Measurements from ENCODE around the gene SGCD. TPM values are rescaled to one million over a fixed set of nuclear protein-coding genes. Genes with fewer than 3 reads are reported as not detected.

SGCD gene
- total and polyA plus RNA-seq, 2 of the 4 experiments (the other 2 are of a cell fraction): 5.8 to 10.6 TPM

DNA sequence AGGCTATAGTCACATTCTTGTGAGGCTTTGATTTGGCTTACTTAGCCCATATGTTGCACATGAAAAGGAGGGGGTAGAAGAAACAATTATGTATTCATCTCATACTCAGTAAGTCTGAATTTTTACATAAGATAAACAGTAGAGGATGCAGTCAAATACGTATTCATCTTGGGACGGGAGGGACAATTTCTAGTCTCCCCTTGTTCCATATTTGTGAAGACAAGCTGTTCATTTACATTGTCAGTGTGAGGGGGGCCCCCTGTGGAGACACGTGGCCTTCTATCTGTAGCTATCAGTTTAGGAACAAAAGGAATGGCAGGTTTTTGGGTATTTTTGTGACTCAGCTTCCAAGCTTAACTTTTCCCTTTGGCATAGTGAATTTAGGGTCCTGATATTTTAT lies 474.0 kb downstream of the SGCD start:
- intact Hi-C loops (cut with micrococcal nuclease) (no loop called here), dilution Hi-C loops (cut with HindIII; ENCODE audit: low sequenced_read_pairs, unreplicated experiment) (no loop called here), in situ Hi-C loops (cut with MboI; ENCODE audit: low sequenced_read_pairs) (no loop called here)
- Histone ChIP-seq H2AK5ac (ENCODE audit: low read depth, low read length) (no peak overlapping the region), H3K36me3 (ENCODE audit: control insufficient read depth, insufficient read depth, low read length) (no peaks in the 10 kb centered on the region), H3K9ac (ENCODE audit: low read depth, low read length) (no peak overlapping the region), H2BK120ac (ENCODE audit: low read depth, low read length) (no peak overlapping the region), H2BK5ac (ENCODE audit: low read depth, low read length, poor library complexity, severe bottlenecking) (no peak overlapping the region), H3K4me1 (ENCODE audit: control insufficient read depth, insufficient read depth, low read length) (no peaks in the 10 kb centered on the region), H3K9me1 (ENCODE audit: insufficient read depth, low read length) (no peaks in the 10 kb centered on the region), H3K27ac (ENCODE audit: insufficient read depth, low read length) (no peak overlapping the region), H2BK15ac (ENCODE audit: low read depth, low read length) (no peak overlapping the region), H3K14ac (replicated peaks; ENCODE audit: low read depth, low read length) (no peak overlapping the region), H2BK20ac (ENCODE audit: low read depth, low read length) (no peak overlapping the region), H2AK9ac (replicated peaks; ENCODE audit: low read depth, low read length, poor library complexity) (no peak overlapping the region), H4K20me1 (ENCODE audit: insufficient read depth, low read length) (no peaks in the 10 kb centered on the region), H3K56ac (ENCODE audit: extremely low read depth, insufficient read depth, low read length) (no peak overlapping the region), H3K4me3 (ENCODE audit: insufficient read depth, low read depth, low read length) (no peak overlapping the region), H4K91ac (ENCODE audit: insufficient read depth, low read depth, low read length) (no peak overlapping the region), H4K5ac (ENCODE audit: low read depth, low read length) (no peak overlapping the region), H3K18ac (ENCODE audit: low read depth, low read length) (no peak overlapping the region), H3K27me3 (ENCODE audit: control insufficient read depth, insufficient read depth, low read length) (no peaks in the 10 kb centered on the region), H2AFZ (replicated peaks; ENCODE audit: low read length, poor library complexity) (no peak overlapping the region), H3K9me3 (ENCODE audit: control insufficient read depth, insufficient read depth, low read length) (peaks cover under 1% of the 10 kb centered on the region; the same call in 1 of the 2 replicates), H3K79me1 (ENCODE audit: low read depth in 1 of 2, low read length in 2 of 2) (no peaks in the 10 kb centered on the region), H4K8ac (ENCODE audit: low read depth in 2 of 2, low read length in 2 of 2) (no peak overlapping the region), H3K4me2 (ENCODE audit: low read depth, low read length) (no peak overlapping the region), H3K4ac (ENCODE audit: low read depth, low read length) (no peak overlapping the region), H3K23ac (ENCODE audit: low read depth, low read length) (no peak overlapping the region)
- ChIA-PET POLR2A (ENCODE audit: unreplicated experiment) (no interaction called here), CTCF (no interaction called here)
- no TSS peak for BruUV-seq (replicated peaks)
- no CpG with 5 or more reads among the region's 3 CpGs for WGBS, 2 experiments (ENCODE audit: extremely low coverage in 2 of 2, insufficient read length in 1 of 2)
- TF ChIP-seq MAFK (IDR thresholded peaks at IDR 0.05; ENCODE audit: low read depth, low read length): no peak
- TF ChIP-seq MXI1 (IDR thresholded peaks at IDR 0.05; ENCODE audit: borderline replicate concordance, low read depth, low read length): no peak
- TF ChIP-seq SMC3 (IDR thresholded peaks at IDR 0.05; ENCODE audit: low read depth, low read length): no peak
- ATAC-seq (ENCODE audit: low read depth) (no peak), DNase-seq (no peak)

Data from IMR-90 (cell line).